T-helper 2 cell treated with Interferon-gamma antibody and Interleukin-4, amounts not matched to agents 100 ng/mL and 5 ng/mL, for 36 hours (primary cell): ENCODE results near the gene NR3C2. TPM values are rescaled to one million over a fixed set of nuclear protein-coding genes. Genes with fewer than 3 reads are reported as not detected.
"Not testable (repeated sequence)": the region's sequence is repeated elsewhere in the genome, so short reads cannot be mapped to it uniquely, and the experiment has no call there.

Experiments
- intact Hi-C: fragments of 100-400 bp; cut with micrococcal nuclease; formaldehyde crosslinking; loops from one replicate; pipeline ENCODE4 v1.15.1; 2023
- total RNA-seq: library from RNA; stranded (reverse); gene quantifications from 2 replicates; pipeline ENCODE4 v1.2.3, GENCODE V29; 2022

The NR3C2 gene
- total RNA-seq, 1 donor from 2014 or later, result 0.23 TPM

DNA sequence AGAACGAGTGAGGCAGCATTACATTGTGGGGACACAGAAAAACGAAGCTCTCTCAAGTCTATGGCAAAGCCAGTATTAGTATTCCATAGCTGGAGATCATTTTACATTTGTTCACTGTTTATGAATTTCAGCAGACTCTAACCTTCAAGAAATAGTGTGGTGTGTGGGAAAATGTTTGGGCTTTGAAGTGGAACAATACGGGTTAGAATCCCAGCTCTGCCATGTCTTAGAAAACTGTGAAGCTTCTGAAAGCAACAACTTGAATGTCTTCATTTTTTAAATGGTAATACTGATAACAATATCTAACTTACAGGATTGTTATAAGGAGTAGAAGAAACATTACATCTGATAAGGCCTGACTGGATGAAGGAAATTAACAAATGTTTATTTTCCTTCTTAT, 217.7 kb downstream of the NR3C2 start:
- intact Hi-C loops, result no loop called here

DNA sequence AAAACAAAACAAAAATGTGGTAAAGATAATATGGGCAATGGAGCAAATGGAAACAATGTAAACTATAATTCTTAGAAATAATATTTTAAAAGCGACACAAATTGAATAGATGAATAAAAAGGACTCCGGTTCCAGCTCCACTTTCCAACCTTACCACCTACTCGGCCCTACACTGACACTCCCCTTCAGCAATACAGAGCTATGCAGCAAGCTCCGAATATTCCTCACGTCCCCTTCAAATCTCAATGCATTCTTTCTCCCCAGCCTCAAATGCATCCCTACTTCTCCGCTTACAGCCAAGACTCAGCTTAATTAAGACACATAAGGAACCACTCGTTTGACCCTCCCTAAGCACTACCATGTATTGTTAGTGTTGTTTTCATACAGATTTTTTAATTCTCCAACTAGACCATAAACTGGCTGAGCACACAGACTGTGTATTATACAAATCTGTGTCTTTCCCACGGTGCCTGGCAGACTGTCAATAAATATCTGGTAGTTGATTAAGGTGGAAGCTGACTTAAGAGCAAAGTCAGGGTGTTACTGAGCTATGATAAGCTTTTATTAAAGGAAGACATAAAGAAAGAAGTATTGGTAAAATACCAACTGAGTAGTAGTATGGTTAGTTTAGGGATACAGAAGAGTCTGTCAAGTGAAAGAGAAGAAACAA, 219.1 kb downstream of the NR3C2 start:
- intact Hi-C loops, result no loop called here

DNA sequence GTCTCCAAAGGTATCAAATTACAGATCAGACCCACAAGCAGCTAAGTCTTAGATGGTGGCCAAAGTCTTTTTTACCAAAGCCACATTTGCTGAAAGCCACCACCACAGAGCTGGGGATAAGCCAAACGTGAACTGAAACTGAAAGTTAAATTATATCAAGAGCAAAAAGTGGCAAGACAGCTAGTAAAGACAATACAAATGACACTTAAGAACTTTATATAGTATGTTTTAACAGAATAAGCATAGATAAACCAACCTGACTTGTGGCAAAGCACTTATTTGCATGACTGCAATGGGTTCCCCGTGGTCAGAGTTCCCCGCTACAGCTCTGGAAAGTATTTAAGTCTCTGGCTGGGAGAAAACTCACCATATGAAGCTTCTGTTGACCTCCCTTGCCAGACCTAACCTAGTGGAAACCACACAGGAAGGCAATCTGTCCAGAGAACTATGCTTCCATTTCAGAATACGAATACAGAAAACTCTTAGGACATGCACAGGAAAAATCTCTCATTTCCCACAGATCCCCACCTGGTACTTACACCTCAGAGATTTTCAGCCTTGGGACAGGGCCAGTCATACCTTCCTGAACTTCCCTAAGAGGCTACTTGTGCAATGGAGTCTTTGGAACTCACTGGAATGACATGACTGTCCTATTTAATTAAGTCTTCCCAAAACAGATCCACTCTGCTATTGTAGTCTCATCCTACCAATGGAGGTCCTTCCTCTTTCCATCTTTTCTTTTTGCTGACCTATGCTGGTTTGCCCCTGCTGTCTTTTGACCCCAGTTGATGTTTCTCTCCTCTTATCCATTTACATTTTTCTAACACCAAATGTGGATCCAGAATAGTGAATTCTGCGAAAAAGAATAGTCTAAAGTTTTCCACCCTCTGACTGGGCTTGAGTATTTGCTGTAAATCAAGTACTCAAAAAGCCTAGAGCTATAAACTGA, 225.1 kb downstream of the NR3C2 start:
- intact Hi-C loops, result loop anchor here (1.0 to 5.0 kb wide), 4 partner anchors 156 to 1775 kb away; partner anchors contain the start of gene NR3C2

DNA sequence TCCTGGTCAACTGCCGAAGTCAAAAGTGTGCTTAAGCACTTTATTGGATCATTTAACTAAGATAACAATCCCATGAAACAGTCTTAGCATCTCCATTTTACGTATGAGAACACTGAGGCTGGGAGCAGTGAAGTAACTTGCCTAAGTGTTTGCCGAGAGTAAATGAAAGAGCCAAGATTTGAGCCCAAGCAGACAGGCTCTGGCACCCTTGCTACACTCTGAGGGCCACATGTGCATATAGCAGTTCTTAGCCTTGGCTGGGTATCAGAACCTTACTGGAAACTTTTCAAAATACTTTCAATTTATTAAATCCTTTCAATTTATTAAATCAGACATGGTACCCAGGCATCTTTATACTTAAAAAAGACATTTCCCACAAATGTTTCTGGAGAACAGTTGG, 225.9 kb downstream of the NR3C2 start:
- intact Hi-C loops, result loop anchor here (5.0 kb wide), 3 partner anchors 226 to 1774 kb away; partner anchors contain the start of gene NR3C2

DNA sequence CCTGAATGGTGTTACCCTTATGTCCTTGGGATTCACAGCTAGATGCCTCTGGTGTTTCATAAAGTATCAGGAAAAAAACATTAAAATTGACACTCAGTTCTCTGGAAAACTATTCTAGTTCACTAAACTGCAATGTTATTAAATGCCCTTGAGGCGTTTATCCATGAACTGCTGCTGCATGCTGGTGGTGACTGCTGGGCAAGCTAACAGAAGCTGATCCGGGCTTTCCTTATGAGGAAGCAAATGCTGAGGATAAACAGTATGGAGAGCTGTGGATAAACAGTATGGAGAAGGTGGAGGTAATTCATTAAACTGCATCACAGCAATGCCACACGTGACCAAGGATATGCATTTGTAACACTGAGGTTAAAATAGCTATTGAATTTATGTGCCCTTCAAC, 227.0 kb downstream of the NR3C2 start:
- intact Hi-C loops, result loop anchor here (5.0 kb wide), 3 partner anchors 227 to 1773 kb away; partner anchors contain the start of gene NR3C2

DNA sequence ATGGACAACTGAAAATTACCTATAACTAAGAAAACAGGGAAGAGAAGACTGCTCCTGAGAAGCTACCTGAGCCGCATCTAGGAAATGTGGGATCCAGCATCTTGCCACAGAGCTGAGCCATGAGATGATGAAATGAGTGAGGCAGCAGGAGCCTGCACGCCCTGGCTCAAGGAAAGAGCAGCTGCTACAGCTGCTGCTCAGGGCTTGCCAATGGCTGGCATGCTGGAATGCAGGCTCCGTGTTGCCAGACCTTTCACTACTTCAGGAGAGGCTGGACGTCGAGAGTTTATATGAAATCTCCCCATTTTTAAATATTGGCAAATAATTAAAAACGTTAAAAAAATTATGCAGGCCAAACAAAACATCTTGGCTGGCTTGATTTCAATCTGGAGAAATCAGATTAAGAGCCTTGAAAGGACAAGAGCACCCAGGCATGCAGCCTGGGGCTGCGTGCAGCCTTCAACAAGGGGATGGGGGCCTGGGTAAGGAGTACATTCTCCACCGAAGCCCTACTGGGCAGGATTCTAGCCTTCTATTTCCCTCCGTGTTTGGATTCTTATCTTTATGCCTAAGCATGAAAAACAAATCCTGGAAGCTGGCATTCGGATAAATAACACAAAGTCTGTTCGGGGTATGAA, 227.6 kb downstream of the NR3C2 start:
- intact Hi-C loops, result loop anchor here (5.0 kb wide), 3 partner anchors 228 to 1772 kb away; partner anchors contain the start of gene NR3C2

DNA sequence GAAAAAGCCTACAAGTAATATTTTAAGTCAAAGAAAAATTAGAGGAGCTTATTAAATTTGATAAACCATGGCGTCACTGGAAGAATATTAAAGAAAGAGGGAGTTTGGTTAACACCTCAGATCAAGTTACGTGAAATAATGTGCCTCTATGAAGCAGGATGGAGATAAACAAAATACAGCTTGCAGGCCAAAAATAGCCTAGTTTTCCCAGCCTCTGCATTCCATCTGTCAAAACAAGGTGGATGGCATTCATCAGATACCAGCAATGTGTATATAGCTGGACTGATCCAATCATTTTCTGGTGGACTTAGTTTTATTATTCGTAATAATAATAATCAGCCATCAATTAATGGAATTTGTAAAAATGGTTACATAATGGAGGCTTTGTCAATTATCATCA, 230.7 kb downstream of the NR3C2 start:
- intact Hi-C loops, result no loop called here

DNA sequence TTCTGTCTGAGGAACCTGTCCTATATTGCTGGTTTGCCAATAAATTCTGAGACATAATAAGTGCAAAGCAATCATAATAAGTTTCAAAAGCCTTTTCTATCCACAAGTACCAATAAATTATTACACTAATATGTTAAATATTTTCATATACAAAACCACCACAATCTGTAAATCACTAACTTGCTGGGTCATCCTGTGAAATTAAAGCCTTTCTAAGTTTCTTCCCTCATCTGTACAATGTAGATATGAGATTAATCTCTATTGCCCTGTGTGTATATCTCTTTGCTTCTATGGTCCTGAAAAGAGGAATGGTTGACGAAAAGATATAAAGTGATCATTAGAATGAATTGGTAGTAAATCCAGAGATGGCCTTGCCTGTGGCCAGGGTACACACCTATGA, 231.6 kb downstream of the NR3C2 start:
- intact Hi-C loops, result no loop called here

DNA sequence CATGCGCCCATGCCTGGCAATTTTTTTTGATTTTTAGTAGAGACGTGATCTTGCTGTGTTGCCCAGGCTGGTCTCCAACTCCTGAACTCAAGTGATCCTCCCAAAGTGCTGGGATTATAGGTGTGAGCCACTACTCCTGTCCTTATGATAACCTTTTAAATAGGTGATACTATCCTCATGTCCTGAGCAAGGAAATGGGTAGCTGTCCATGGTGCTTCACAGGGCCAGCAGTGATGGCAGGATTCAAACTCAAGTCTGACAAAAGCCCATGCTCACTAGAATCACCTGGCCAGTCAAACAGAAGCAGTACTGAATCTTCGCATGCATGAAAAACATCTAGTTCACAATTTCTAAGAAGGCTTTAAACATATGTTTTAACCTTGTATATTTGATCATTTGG, 235.1 kb downstream of the NR3C2 start:
- intact Hi-C loops, result no loop called here

DNA sequence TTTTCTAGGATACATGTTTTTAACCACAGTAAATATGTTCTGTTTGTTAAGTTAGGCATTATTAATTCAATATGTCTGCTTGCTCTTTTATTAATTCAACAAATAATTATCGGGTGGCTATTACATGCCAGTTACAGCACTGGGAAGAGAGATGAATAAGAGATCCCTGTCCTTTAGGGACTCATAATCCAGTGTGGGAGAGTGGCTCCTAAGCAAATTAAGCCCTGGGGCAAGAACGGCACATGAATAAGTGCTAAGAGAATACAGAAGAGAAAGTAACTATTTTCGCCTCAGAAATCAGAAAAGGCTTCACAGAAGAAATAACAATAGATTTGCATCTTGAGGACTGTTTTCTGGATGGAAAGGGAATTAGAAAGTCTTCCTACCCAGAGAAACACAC, 236.7 kb downstream of the NR3C2 start:
- intact Hi-C loops, result no loop called here

DNA sequence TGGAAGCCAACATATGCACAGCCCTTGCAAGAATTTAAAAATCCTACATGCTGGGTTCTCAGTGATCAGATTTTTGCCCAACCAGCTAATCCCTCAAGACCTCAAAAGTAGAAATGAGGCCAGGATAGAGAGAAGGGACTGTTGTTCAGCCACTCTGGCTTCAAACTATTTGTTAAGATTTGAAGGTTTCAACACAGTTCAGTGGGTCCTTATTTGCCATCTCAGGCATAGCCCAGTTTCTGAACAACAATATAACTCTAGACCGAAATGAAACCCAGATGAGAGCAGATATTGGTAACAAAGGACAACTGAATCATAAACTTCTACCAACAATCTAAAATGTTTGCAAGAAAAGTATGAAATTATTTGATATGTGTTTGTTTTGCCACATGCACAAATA, 237.3 kb downstream of the NR3C2 start:
- intact Hi-C loops, result no loop called here

DNA sequence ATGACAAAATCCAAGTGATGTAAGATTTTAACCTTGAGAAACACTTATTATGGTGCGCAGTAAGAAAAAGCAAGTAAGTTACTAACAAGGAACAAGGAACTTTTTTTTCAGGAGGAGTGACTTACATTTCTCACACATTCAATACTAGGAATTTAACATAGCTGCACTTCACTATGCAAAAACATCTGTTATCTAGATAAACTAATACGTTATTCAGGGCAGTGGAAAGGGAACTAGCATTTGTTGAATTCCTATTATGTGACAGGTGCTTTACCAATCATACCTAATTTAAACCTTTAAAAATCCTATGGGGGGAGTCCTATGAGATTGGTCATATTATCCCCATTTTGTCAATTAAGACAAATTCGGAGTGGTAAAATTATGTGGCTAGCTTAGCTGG, 238.0 kb downstream of the NR3C2 start:
- intact Hi-C loops, result no loop called here

DNA sequence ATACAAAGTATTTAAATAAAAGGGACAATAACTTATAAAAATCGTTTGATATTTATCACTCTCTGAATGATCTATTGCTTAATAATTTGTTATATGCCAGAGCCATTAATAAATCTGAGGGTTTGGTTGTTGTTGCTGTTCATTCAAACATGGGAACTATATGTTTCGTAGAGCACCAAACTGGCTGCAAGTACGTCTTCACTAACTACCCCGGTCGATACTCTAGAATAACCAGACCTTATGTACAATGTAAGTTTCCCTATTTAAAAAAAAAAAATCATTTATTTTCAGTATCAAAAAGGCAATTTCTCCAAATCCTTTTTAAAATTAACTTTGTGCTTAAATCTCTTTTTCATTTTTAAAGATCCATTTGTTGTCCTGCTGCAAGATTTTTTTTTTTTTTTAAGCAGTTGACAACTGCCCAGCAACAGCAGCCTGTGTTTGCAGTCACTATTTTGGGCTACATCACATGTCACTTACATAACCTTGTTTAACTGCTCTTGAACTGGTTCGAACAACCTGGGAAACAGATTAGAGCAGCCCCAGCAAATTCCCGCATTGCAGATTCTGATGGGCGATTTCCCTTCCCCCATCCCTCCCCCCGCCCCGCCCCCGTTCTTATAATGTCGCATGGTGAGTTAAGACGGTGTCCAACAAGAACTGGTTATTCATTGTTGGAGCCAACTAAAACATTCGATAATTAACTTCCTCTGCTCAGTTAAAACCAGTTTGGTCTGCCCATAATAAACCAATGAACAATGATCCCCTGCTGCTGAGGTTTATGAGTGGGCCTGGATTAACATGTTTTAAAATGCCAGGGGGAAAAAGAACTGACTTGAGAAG, 238.9 kb downstream of the NR3C2 start:
- intact Hi-C loops, result no loop called here

DNA sequence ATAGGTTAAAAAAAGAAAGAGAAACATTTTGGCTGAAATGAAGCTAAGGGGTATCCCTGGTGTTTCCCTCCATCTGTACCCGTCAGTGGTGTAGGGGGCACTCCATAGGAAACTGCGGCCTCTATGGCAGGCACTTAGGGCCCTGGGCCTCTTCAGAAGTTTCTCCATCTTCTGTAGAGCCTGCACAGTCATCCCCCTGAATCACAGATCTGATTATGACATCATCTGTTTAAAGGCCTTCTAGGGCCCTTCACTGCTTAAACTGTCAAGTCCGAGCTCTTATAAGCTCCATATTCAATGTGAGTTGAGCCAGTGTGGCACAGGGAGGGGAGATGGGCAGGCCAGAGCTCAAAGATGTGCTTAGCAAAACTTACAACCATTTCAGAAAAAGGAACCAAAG, 241.3 kb downstream of the NR3C2 start:
- intact Hi-C loops, result no loop called here

DNA sequence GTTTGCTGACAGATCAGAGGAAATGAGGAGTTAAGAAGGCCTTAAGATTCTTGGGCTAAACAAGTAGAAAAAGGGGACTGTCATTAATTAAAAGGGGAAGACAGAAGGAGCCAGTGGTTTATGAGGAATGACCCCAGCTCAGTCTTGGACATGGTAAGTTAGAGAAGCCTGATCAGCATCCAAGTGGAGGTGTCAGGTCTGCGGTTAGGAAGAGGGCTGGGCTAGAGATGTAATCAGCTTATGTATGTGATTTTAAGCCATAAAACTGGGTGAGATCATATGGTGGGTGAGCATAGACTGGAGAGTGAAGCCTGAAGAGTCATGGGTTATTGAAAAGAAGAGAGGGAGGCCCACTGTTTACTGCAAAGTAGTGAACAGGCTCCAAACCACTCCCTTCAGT, 246.1 kb downstream of the NR3C2 start:
- intact Hi-C loops, result no loop called here

DNA sequence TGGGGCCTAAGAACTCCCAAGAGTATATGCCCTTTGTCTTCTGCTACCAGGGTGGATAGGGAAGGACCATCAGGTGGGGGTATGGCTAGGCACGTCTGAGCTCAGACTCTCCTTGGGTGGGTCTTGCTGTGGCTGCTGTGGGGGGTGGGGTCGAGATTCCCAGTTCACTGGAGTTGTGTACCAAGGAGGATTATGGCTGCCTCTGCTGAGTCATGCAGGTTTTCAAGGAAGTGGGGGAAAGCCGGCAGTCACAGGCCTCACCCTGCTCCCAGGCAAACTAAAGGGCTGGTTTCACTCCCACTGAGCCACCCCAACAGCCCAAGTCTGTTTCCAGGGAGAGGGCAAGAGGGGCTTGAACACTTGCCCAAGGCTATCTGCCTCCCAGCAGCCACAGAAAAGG, 249.7 kb downstream of the NR3C2 start:
- intact Hi-C loops, result no loop called here

DNA sequence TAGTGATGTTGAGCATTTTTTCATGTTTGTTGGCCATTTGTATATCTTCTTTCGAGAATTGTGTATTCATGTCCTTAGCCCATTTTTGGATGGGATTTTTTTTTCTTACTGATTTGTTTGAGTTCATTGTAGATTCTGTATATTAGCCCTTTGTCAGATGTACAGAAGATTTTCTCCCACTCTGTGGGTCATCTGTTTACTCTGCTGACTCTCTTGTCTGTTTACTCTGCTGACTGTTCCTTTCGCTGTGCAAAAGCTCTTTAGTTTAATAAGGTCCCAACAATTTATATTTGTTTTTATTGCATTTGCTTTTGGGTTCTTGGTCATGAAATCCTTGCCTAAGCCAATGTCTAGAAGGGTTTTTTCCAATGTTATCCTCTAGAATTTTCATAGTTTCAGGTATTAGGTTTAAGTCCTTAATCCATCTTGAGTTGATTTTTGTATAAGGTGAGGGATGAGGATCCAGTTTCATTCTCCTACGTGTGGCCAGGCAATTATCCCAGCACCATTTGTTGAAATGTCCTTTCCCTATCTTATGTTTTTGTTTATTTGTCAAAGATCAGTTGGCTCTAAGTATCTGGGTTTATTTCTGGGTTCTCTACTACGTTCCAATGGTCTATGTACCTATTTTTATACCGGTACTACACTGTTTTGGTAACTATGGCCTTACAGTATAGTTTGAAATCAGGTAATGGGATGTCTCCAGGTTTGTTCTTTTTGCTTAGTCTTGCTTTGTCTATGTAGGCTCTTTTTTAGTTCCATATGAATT, 254.6 kb downstream of the NR3C2 start:
- intact Hi-C loops, result not testable (repeated sequence)

DNA sequence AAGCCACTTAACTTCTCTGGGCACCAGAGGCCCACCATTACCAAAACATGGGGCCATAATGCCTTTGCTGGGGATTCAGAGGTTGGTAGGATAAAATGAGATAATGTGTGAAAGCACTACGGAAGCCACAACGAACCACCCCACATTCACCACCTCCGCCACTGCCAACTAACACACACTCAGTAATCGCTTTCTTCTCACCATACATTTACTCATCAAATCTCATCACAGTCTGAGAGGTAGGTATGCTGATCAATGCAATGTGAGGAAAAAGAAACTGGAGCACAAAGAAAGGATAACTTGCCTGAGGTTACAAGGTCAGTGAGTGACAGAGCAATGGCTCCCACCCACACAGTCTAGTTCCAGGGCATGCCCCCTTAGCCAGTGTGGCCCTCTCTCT, 257.3 kb downstream of the NR3C2 start:
- intact Hi-C loops, result no loop called here

DNA sequence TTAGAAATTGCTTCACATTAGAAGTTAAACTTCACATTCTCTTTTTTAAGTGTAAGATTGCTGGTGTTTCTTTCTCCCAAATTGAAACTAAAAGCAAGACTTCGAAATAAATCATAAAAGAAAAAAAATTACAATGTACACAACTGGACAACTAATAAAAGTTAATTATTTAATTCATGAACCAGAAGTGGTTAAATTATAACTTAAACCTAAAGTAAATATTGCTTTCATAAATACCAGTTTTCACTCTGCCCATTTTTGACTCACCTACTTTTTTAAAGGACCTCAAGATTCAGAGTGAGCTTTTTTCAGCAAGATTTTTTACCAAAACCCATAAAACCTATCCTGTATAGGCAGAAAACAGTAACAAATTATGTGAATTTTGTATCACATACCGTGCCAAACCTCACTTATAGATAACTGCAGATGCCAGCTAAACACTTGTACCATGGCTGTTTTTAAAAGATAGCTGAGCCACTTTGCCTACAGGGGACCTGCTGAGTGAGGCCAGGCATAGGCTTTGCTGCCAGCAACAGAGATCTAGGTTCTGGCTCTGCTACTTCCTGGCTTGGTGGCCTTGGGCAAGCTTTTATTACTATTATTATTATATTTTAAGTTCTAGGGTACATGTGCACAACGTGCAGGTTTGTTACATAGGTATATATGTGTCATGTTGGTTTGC, 259.8 kb downstream of the NR3C2 start:
- intact Hi-C loops, result no loop called here
